NB4 (cell line): Measurements from ENCODE around the gene TEX2.
A peak's percentile ranks its signal among the peaks of the same experiment; 100 is the strongest.
"Not testable (repeated sequence)": the region's sequence is repeated elsewhere in the genome, so short reads cannot be mapped to it uniquely, and the experiment has no call there.

Experiments
- DNase-seq: peaks from one replicate; pipeline ENCODE4 v3.0.0; 2010; ENCODE audit warnings: low read depth
- H3K4me3 ChIP-seq: one replicate; pipeline ENCODE4 v1.5.1; 2011; ENCODE audit warnings: mild to moderate bottlenecking, low read depth, low read length, moderate library complexity
- CTCF ChIP-seq: IDR thresholded peaks from one replicate; pipeline ENCODE4 v1.5.1; 2012; ENCODE audit warnings: low read depth, low read length
- MAX ChIP-seq: IDR thresholded peaks from 2 replicates; pipeline ENCODE4 v1.6.1; 2011; ENCODE audit warnings: low read depth, low read length
- MYC ChIP-seq: IDR thresholded peaks from 2 replicates; pipeline ENCODE4 v1.6.1; 2011; ENCODE audit warnings: low read depth, low read length
- POLR2A ChIP-seq: IDR thresholded peaks from 2 replicates; pipeline ENCODE4 v1.6.1; 2011; ENCODE audit warnings: mild to moderate bottlenecking; ENCODE audit not compliant: insufficient read length; ENCODE audit errors: extremely low read depth

Gene TEX2

DNA sequence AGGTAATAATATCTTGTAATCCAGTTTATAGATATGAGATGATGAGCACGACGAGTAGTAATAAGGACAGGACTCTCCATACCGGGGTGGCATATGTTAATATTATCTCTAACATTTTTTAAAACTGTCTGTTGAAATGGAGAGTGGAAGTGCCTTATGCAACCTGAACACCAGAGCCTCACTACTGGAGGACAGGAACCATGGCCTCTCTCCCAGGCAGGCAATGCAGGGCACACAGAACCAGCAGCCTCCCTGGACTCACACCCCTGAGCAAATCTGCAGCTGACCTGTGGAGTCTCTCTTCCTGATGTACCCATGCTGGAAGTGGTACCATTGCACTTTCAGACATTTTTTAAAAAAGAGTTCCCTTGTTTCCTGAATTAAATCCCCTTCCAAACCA lies 78.0 kb downstream of the TEX2 start:
- DNase-seq: no peak
- TF ChIP-seq MYC (no peak), POLR2A (no peak), CTCF (no peak), MAX (no peak)

DNA sequence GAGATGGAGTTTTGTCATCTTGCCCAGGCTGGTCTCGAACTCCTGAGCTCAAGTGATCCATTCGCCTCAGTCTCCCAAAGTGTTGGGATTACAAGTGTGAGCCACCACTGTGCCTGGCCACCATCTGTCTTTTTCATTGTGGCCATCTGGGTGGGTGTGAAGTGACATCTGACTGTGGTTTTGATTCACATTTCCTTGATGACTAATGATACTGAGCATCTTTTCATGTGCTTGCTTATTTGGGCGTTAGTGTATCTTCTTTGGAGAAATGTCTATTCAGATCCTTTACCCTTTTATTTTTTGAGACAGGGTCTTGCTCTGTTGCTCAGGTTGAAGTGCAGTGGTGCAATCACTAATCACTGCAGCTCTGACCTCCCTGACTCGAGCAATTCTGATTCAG lies 79.2 kb downstream of the TEX2 start:
- peak; percentile 45 for DNase-seq
- no peak overlapping the region for H3K4me3 ChIP-seq
- TF ChIP-seq MYC: no peak
- TF ChIP-seq CTCF: no peak
- TF ChIP-seq POLR2A: no peak
- TF ChIP-seq MAX: no peak

More for the DNA sequence above, 78.0 kb downstream of the TEX2 start:
- H3K4me3 ChIP-seq: no peak overlapping the region

- no peak overlapping the region for H3K4me3 ChIP-seq
- DNase-seq: no peak
- TF ChIP-seq CTCF (no peak), MYC (no peak), MAX (no peak), POLR2A (no peak)
Measured at GRCh38 chr17:64182325-64183012, 80.6 kb downstream of the TEX2 start.

GRCh38 chr17:64180089-64181073 lies 82.7 kb downstream of the TEX2 start:
- TF ChIP-seq MYC (no peak), MAX (no peak), CTCF (peak; percentile 7), POLR2A (no peak)
- peak; percentile 88 for DNase-seq
- peak overlapping the region; percentile 18 for H3K4me3 ChIP-seq

DNA sequence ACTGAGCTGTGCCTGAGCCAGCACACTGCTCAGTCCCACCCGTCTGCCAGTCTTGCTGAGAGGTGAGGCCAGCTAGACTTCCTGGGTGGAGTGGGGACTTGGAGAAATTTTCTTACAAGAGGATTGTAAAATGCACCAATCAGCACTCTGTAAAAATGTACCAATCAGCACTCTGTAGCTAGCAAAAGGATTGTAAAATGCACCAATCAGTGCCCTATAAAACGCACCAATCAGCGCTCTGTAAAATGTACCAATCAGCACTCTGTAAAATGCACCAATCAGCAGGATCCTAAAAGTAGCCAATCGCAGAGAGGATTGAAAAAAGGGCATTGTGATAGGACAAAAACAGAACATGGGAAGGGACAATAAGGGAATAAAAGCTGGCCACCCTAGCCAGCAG lies 84.0 kb downstream of the TEX2 start:
- not testable (repeated sequence) for H3K4me3 ChIP-seq, DNase-seq

DNA sequence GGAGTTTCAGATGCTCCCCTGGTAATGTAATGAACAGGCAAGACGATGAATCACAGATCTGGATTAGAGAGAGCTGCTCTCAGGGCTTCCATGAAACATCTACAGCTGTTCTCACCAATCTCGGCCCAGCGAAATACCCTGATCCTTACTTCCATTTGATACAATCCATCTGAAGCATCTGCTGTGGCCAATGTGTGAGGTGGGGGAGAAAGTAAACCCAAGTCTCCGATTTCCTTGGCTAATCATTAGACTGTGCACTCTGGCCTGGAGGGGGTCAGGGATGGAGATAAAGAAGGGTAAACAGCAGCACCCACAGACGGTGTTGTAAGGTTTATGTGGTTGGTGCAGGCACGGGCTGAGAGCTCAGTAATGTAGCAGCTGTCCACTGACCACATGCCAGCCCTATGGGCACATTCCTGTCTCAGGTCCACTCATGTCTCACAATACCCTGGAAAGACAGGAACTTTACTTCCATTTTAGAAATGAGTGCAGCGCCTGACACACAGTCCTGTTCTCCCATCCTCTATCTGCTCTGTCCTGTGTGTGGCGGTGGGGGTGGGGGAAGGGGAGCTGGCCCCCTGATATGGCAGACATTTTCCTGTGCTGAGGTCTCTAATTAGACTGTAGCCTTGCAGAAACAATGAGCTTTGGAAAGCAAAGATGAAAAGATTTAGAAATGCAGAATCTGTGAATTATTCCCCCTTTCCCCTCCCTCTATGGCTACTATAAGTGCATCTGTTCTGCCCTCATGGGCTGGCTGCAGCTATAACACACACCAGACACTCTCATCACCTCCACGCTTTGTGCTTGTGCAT lies 84.8 kb downstream of the TEX2 start:
- no peak for DNase-seq
- H3K4me3 ChIP-seq: no peak overlapping the region
- TF ChIP-seq MAX (no peak), MYC (no peak), CTCF (no peak)
